A673 (cell line): ENCODE results near the gene HERC4.

Source experiments
- CTCF ChIP-seq: fragments of 300-800, 200-600 bp; sonication (generic); conservative IDR thresholded peaks from 2 replicates; pipeline ENCODE4 v1.5.1; 2017; ENCODE audit warnings: low read depth, mild to moderate bottlenecking, antibody characterized with exemption, low read length, moderate library complexity, mixed read lengths
- EZH2 ChIP-seq: fragments of 200-600 bp; sonication (generic); IDR thresholded peaks from 2 replicates; pipeline ENCODE4 v1.6.1; 2017; ENCODE audit warnings: borderline replicate concordance, low read depth, mild to moderate bottlenecking, mixed read lengths, antibody characterized with exemption, low read length; ENCODE audit not compliant: poor library complexity, severe bottlenecking

GRCh38 chr10:67875340-67876238, 199.5 kb downstream of the HERC4 start:
- TF ChIP-seq CTCF, result no peak
- no peak for TF ChIP-seq EZH2
